MM.1S (cell line): Measurements from ENCODE around the gene ZNF576.
"Not testable (repeated sequence)": the region's sequence is repeated elsewhere in the genome, so short reads cannot be mapped to it uniquely, and the experiment has no call there.

Experiments used
- DNase-seq: peaks from one replicate; pipeline ENCODE4 v3.0.0-alpha.2; 2015
- H2AFZ ChIP-seq: fragments of 300-600 bp; sonication (generic); 2 replicates; pipeline ENCODE4 v1.6.0; 2016; ENCODE audit warnings: antibody characterized with exemption, low read length
- H3F3A ChIP-seq: fragments of 300-600 bp; sonication (generic); 2 replicates; pipeline ENCODE4 v1.6.1; 2016; ENCODE audit warnings: mild to moderate bottlenecking, antibody characterized with exemption, low read length, moderate library complexity, mixed read lengths; ENCODE audit not compliant: insufficient read depth
- H3K27ac ChIP-seq: fragments of 300-600 bp; sonication (generic); 2 replicates; pipeline ENCODE4 v1.5.1; 2016; ENCODE audit warnings: mild to moderate bottlenecking, low read length
- H3K27me3 ChIP-seq: fragments of 300-600 bp; sonication (generic); replicated peaks from 2 replicates; pipeline ENCODE4 v1.6.0; 2016; ENCODE audit warnings: low read length; ENCODE audit not compliant: insufficient read depth
- H3K36me3 ChIP-seq: fragments of 300-600 bp; sonication (generic); replicated peaks from 2 replicates; pipeline ENCODE4 v1.6.1; 2016; ENCODE audit warnings: mild to moderate bottlenecking, low read length, mixed read lengths; ENCODE audit not compliant: insufficient read depth
- H3K4me1 ChIP-seq: fragments of 300-600 bp; sonication (generic); 2 replicates; pipeline ENCODE4 v1.6.1; 2016; ENCODE audit warnings: low read length, mixed read lengths
- H3K4me2 ChIP-seq: fragments of 300-600 bp; sonication (generic); 2 replicates; pipeline ENCODE4 v1.6.0; 2016; ENCODE audit warnings: low read depth, low read length
- H3K4me3 ChIP-seq: fragments of 300-600 bp; sonication (generic); 2 replicates; pipeline ENCODE4 v1.5.1; 2016; ENCODE audit warnings: low read length, mixed read lengths
- H3K79me2 ChIP-seq: fragments of 300-600 bp; sonication (generic); 2 replicates; pipeline ENCODE4 v1.6.1; 2016; ENCODE audit warnings: mixed run types, low read length, mixed read lengths
- H3K9ac ChIP-seq: fragments of 300-600 bp; sonication (generic); 2 replicates; pipeline ENCODE4 v1.6.1; 2016; ENCODE audit warnings: low read length, mixed read lengths
- H3K9me2 ChIP-seq: fragments of 300-600 bp; sonication (generic); replicated peaks from 2 replicates; pipeline ENCODE4 v1.6.1; 2016; ENCODE audit warnings: mild to moderate bottlenecking, low read length, mixed read lengths; ENCODE audit not compliant: insufficient read depth
- H3K9me3 ChIP-seq: fragments of 300-600 bp; sonication (generic); replicated peaks from 2 replicates; pipeline ENCODE4 v1.6.1; 2016; ENCODE audit warnings: mild to moderate bottlenecking, low read length, mixed read lengths; ENCODE audit not compliant: insufficient read depth
- H4K20me1 ChIP-seq: fragments of 300-600 bp; sonication (generic); 2 replicates; pipeline ENCODE4 v1.6.1; 2016; ENCODE audit warnings: mild to moderate bottlenecking, low read length, moderate library complexity, mixed read lengths; ENCODE audit not compliant: insufficient read depth
- EZH2 ChIP-seq: fragments of 300-600 bp; sonication (generic); optimal IDR thresholded peaks from 2 replicates; pipeline ENCODE3; 2017; ENCODE audit warnings: low read depth, mild to moderate bottlenecking, antibody characterized with exemption, low read length, mixed read lengths
- EZH2phosphoT487 ChIP-seq: fragments of 300-600 bp; sonication (generic); IDR thresholded peaks from 2 replicates; pipeline ENCODE4 v1.6.1; 2018; ENCODE audit warnings: antibody characterized with exemption, low read length
- TF ChIP-seq, protein P1 (sequence below): fragments of 300-600 bp; sonication (generic); IDR thresholded peaks from 2 replicates; pipeline ENCODE4 v1.5.1; 2016; ENCODE audit warnings: antibody characterized with exemption, low read length, mixed read lengths

ZNF576 gene, protein sequence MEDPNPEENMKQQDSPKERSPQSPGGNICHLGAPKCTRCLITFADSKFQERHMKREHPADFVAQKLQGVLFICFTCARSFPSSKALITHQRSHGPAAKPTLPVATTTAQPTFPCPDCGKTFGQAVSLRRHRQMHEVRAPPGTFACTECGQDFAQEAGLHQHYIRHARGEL

GRCh38 chr19:43595999-43596841 lies at the start of gene ZNF576, which contains the start of gene IRGQ:
ZNF576 (plus strand) TSS chr19:43596595; CDS start chr19:43597109, 514 bp downstream.
IRGQ (minus strand) TSS chr19:43596134; CDS start chr19:43595338, 796 bp downstream.
- peaks cover 2% of the 10 kb centered on the region; the same call in 1 of the 2 replicates for H3K36me3 ChIP-seq
- no peaks in the 10 kb centered on the region for H3K9me3 ChIP-seq
- no peaks in the 10 kb centered on the region for H3K27me3 ChIP-seq
- H3F3A ChIP-seq = peaks cover 7% of the 10 kb centered on the region; the same call in 1 of the 2 replicates
- H3K79me2 ChIP-seq = peaks cover 59% of the 10 kb centered on the region
- peak within 1 kb of the TSS; percentile 95 for H3K4me3 ChIP-seq
- peak; percentile 100 for DNase-seq
- H3K27ac ChIP-seq = peak within 1 kb of the TSS; percentile 86
- H3K9me2 ChIP-seq = no peaks in the 10 kb centered on the region
- peaks cover 11% of the 10 kb centered on the region for H3K4me1 ChIP-seq
- peak within 1 kb of the TSS; percentile 90 for H2AFZ ChIP-seq
- TF ChIP-seq EZH2phosphoT487 = no peak
- TF ChIP-seq, protein P1, sequence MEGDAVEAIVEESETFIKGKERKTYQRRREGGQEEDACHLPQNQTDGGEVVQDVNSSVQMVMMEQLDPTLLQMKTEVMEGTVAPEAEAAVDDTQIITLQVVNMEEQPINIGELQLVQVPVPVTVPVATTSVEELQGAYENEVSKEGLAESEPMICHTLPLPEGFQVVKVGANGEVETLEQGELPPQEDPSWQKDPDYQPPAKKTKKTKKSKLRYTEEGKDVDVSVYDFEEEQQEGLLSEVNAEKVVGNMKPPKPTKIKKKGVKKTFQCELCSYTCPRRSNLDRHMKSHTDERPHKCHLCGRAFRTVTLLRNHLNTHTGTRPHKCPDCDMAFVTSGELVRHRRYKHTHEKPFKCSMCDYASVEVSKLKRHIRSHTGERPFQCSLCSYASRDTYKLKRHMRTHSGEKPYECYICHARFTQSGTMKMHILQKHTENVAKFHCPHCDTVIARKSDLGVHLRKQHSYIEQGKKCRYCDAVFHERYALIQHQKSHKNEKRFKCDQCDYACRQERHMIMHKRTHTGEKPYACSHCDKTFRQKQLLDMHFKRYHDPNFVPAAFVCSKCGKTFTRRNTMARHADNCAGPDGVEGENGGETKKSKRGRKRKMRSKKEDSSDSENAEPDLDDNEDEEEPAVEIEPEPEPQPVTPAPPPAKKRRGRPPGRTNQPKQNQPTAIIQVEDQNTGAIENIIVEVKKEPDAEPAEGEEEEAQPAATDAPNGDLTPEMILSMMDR = no peak
- TF ChIP-seq EZH2 = no peak
- H3K9ac ChIP-seq = peak within 1 kb of the TSS; percentile 95
- peak within 1 kb of the TSS; percentile 98 for H3K4me2 ChIP-seq
- H4K20me1 ChIP-seq = no peaks in the 10 kb centered on the region

DNA sequence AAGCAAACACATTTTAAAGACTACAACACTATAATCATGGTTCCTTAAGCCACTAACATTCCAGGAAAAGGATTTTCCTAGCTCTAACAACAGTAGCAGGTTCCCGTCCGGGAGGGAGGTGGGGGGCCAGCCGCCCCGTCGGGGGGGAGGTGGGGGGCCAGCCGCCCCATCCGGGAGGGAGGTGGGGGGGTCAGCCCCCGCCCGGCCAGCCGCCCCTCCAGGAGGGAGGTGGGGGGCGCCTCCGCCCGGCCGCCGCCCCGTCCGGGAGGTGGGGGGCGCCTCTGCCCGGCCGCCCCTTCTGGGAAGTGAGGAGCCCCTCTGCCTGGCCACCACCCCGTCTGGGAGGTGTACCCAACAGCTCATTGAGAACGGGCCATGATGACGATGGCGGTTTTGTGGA lies 48.5 kb upstream of the ZNF576 start:
- H3K9me2 ChIP-seq, H3K27ac ChIP-seq, H3F3A ChIP-seq, DNase-seq, H3K9ac ChIP-seq, H3K9me3 ChIP-seq, H3K4me3 ChIP-seq, H2AFZ ChIP-seq, H4K20me1 ChIP-seq, H3K36me3 ChIP-seq, H3K79me2 ChIP-seq, H3K4me2 ChIP-seq, H3K4me1 ChIP-seq, H3K27me3 ChIP-seq: not testable (repeated sequence)

GRCh38 chr19:43548706-43549105 lies 47.7 kb upstream of the ZNF576 start:
- no peak overlapping the region for H3K9ac ChIP-seq
- H3K4me2 ChIP-seq = no peak overlapping the region
- no peaks in the 10 kb centered on the region for H3F3A ChIP-seq
- TF ChIP-seq, protein P1 = no peak
- no peak for TF ChIP-seq EZH2phosphoT487
- TF ChIP-seq EZH2 = no peak
- H4K20me1 ChIP-seq = no peaks in the 10 kb centered on the region
- no peak overlapping the region for H3K27ac ChIP-seq
- no peaks in the 10 kb centered on the region for H3K27me3 ChIP-seq
- no peaks in the 10 kb centered on the region for H3K79me2 ChIP-seq
- H3K36me3 ChIP-seq = no peaks in the 10 kb centered on the region
- DNase-seq = no peak
- no peak overlapping the region for H2AFZ ChIP-seq
- no peaks in the 10 kb centered on the region for H3K4me1 ChIP-seq
- no peak overlapping the region for H3K4me3 ChIP-seq
- no peaks in the 10 kb centered on the region for H3K9me3 ChIP-seq
- no peaks in the 10 kb centered on the region for H3K9me2 ChIP-seq
